ENCODE results near the gene CHTF18.

Gene CHTF18

GRCh38 chr16:760545-761343 lies 27.7 kb upstream of the CHTF18 start, which contains the start of gene MSLN:
MSLN (plus strand) TSS chr16:760734; CDS start chr16:762681, 1,947 bp downstream.
- Histone ChIP-seq H3K9me3 (ENCODE audit: control insufficient read depth, insufficient read depth, low read length) (no peaks in the 10 kb centered on the region; the same call in 1 of the 2 replicates), H3K9ac (ENCODE audit: low read depth, low read length) (no peak within 1 kb of the TSS), H3K27ac (ENCODE audit: low read depth, low read length) (no peak within 1 kb of the TSS), H3K36me3 (ENCODE audit: control insufficient read depth, insufficient read depth, low read length) (no peaks in the 10 kb centered on the region), H3K4me3 (ENCODE audit: low read depth, low read length) (no peak within 1 kb of the TSS), H3K27me3 (ENCODE audit: control insufficient read depth, insufficient read depth, low read length) (no peaks in the 10 kb centered on the region), H3K4me1 (ENCODE audit: control insufficient read depth, insufficient read depth, low read length) (no peaks in the 10 kb centered on the region)

- Histone ChIP-seq H3K4me3 (ENCODE audit: low read depth, low read length) (no peak overlapping the region), H3K9me3 (ENCODE audit: control insufficient read depth, insufficient read depth, low read length) (no peaks in the 10 kb centered on the region), H3K36me3 (ENCODE audit: control insufficient read depth, insufficient read depth, low read length) (no peaks in the 10 kb centered on the region), H3K4me1 (ENCODE audit: control insufficient read depth, insufficient read depth, low read length) (no peaks in the 10 kb centered on the region), H3K9ac (ENCODE audit: low read depth, low read length) (no peak overlapping the region), H3K27me3 (ENCODE audit: control insufficient read depth, insufficient read depth, low read length) (no peaks in the 10 kb centered on the region), H3K27ac (ENCODE audit: low read depth, low read length) (no peak overlapping the region)
Observed at GRCh38 chr16:761625-762513, 26.6 kb upstream of the CHTF18 start.

- no peak overlapping the region for H3K9ac ChIP-seq (ENCODE audit: low read depth, low read length)
- H3K27ac ChIP-seq (ENCODE audit: low read depth, low read length), result no peak overlapping the region
- no peaks in the 10 kb centered on the region for H3K27me3 ChIP-seq (ENCODE audit: control insufficient read depth, insufficient read depth, low read length)
- H3K36me3 ChIP-seq (ENCODE audit: control insufficient read depth, insufficient read depth, low read length), result no peaks in the 10 kb centered on the region
- H3K4me3 ChIP-seq (ENCODE audit: low read depth, low read length), result no peak overlapping the region
- H3K9me3 ChIP-seq (ENCODE audit: control insufficient read depth, insufficient read depth, low read length), result no peaks in the 10 kb centered on the region
- no peaks in the 10 kb centered on the region for H3K4me1 ChIP-seq (ENCODE audit: control insufficient read depth, insufficient read depth, low read length)
Observed at GRCh38 chr16:762595-763268, 25.7 kb upstream of the CHTF18 start.

GRCh38 chr16:763369-764183 lies 24.8 kb upstream of the CHTF18 start:
- H3K27ac ChIP-seq (ENCODE audit: low read depth, low read length), result no peak overlapping the region

GRCh38 chr16:764184-764750 lies 24.2 kb upstream of the CHTF18 start:
- Histone ChIP-seq H3K27me3 (ENCODE audit: control insufficient read depth, insufficient read depth, low read length) (no peaks in the 10 kb centered on the region), H3K4me1 (ENCODE audit: control insufficient read depth, insufficient read depth, low read length) (no peaks in the 10 kb centered on the region)

More at GRCh38 chr16:763369-764183, 24.8 kb upstream of the CHTF18 start:
- no peak overlapping the region for H3K4me3 ChIP-seq (ENCODE audit: low read depth, low read length)
- H3K36me3 ChIP-seq (ENCODE audit: control insufficient read depth, insufficient read depth, low read length), result no peaks in the 10 kb centered on the region
- no peaks in the 10 kb centered on the region for H3K4me1 ChIP-seq (ENCODE audit: control insufficient read depth, insufficient read depth, low read length)
- H3K27me3 ChIP-seq (ENCODE audit: control insufficient read depth, insufficient read depth, low read length), result no peaks in the 10 kb centered on the region
- H3K9me3 ChIP-seq (ENCODE audit: control insufficient read depth, insufficient read depth, low read length), result no peaks in the 10 kb centered on the region
- no peak overlapping the region for H3K9ac ChIP-seq (ENCODE audit: low read depth, low read length)

GRCh38 chr16:764848-765487 lies 23.5 kb upstream of the CHTF18 start:
- no peaks in the 10 kb centered on the region for H3K27me3 ChIP-seq (ENCODE audit: control insufficient read depth, insufficient read depth, low read length)
- H3K9me3 ChIP-seq (ENCODE audit: control insufficient read depth, insufficient read depth, low read length), result no peaks in the 10 kb centered on the region
- H3K9ac ChIP-seq (ENCODE audit: low read depth, low read length), result no peak overlapping the region

More at GRCh38 chr16:764184-764750, 24.2 kb upstream of the CHTF18 start:
- no peaks in the 10 kb centered on the region for H3K36me3 ChIP-seq (ENCODE audit: control insufficient read depth, insufficient read depth, low read length)
- H3K27ac ChIP-seq (ENCODE audit: low read depth, low read length), result no peak overlapping the region
- no peak overlapping the region for H3K9ac ChIP-seq (ENCODE audit: low read depth, low read length)
- no peak overlapping the region for H3K4me3 ChIP-seq (ENCODE audit: low read depth, low read length)
- H3K9me3 ChIP-seq (ENCODE audit: control insufficient read depth, insufficient read depth, low read length), result no peaks in the 10 kb centered on the region

GRCh38 chr16:765488-765865 lies 22.9 kb upstream of the CHTF18 start:
- no peaks in the 10 kb centered on the region for H3K27me3 ChIP-seq (ENCODE audit: control insufficient read depth, insufficient read depth, low read length)
- H3K9me3 ChIP-seq (ENCODE audit: control insufficient read depth, insufficient read depth, low read length), result no peaks in the 10 kb centered on the region
- H3K4me3 ChIP-seq (ENCODE audit: low read depth, low read length), result no peak overlapping the region
- H3K27ac ChIP-seq (ENCODE audit: low read depth, low read length), result no peak overlapping the region
- no peaks in the 10 kb centered on the region for H3K36me3 ChIP-seq (ENCODE audit: control insufficient read depth, insufficient read depth, low read length)
- no peak overlapping the region for H3K9ac ChIP-seq (ENCODE audit: low read depth, low read length)
- no peaks in the 10 kb centered on the region for H3K4me1 ChIP-seq (ENCODE audit: control insufficient read depth, insufficient read depth, low read length)

More at GRCh38 chr16:764848-765487, 23.5 kb upstream of the CHTF18 start:
- Histone ChIP-seq H3K4me1 (ENCODE audit: control insufficient read depth, insufficient read depth, low read length) (no peaks in the 10 kb centered on the region), H3K27ac (ENCODE audit: low read depth, low read length) (no peak overlapping the region), H3K36me3 (ENCODE audit: control insufficient read depth, insufficient read depth, low read length) (no peaks in the 10 kb centered on the region), H3K4me3 (ENCODE audit: low read depth, low read length) (no peak overlapping the region)

GRCh38 chr16:766008-766819 lies 22.2 kb upstream of the CHTF18 start:
- Histone ChIP-seq H3K27ac (ENCODE audit: low read depth, low read length) (no peak overlapping the region), H3K27me3 (ENCODE audit: control insufficient read depth, insufficient read depth, low read length) (no peaks in the 10 kb centered on the region), H3K4me3 (ENCODE audit: low read depth, low read length) (no peak overlapping the region), H3K9ac (ENCODE audit: low read depth, low read length) (no peak overlapping the region), H3K36me3 (ENCODE audit: control insufficient read depth, insufficient read depth, low read length) (no peaks in the 10 kb centered on the region), H3K4me1 (ENCODE audit: control insufficient read depth, insufficient read depth, low read length) (no peaks in the 10 kb centered on the region), H3K9me3 (ENCODE audit: control insufficient read depth, insufficient read depth, low read length) (no peaks in the 10 kb centered on the region)

- H3K36me3 ChIP-seq (ENCODE audit: control insufficient read depth, insufficient read depth, low read length), result no peaks in the 10 kb centered on the region
Observed at GRCh38 chr16:766820-767640, 21.4 kb upstream of the CHTF18 start.

More at GRCh38 chr16:766820-767640, 21.4 kb upstream of the CHTF18 start:
- no peak overlapping the region for H3K27ac ChIP-seq (ENCODE audit: low read depth, low read length)
- no peaks in the 10 kb centered on the region for H3K4me1 ChIP-seq (ENCODE audit: control insufficient read depth, insufficient read depth, low read length)
- H3K9ac ChIP-seq (ENCODE audit: low read depth, low read length), result no peak overlapping the region
- no peak overlapping the region for H3K4me3 ChIP-seq (ENCODE audit: low read depth, low read length)
- H3K9me3 ChIP-seq (ENCODE audit: control insufficient read depth, insufficient read depth, low read length), result no peaks in the 10 kb centered on the region
- no peaks in the 10 kb centered on the region for H3K27me3 ChIP-seq (ENCODE audit: control insufficient read depth, insufficient read depth, low read length)

Data from HUES48 (cell line).